ENCODE measurements around the gene PLEKHA5.

DNA sequence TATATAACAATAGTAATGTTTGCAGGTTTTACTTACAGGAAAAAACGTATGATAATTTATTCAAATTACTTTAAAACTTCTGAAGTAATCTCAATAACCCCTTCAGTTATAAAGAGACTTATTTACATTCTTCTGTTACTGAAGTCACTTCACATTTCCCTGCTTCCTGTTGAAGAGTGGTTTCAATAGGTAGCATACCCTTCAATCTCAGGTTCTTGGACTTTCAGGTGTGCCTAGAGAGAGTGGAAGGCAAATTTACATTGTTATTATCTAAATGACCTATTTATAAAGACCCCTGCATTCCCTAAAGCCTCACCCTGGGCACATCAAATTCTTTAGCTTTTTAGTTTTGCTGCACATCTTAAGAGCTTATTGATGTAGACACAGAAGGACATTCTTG, 172.2 kb downstream of the PLEKHA5 start:
- TF ChIP-seq, protein P1, sequence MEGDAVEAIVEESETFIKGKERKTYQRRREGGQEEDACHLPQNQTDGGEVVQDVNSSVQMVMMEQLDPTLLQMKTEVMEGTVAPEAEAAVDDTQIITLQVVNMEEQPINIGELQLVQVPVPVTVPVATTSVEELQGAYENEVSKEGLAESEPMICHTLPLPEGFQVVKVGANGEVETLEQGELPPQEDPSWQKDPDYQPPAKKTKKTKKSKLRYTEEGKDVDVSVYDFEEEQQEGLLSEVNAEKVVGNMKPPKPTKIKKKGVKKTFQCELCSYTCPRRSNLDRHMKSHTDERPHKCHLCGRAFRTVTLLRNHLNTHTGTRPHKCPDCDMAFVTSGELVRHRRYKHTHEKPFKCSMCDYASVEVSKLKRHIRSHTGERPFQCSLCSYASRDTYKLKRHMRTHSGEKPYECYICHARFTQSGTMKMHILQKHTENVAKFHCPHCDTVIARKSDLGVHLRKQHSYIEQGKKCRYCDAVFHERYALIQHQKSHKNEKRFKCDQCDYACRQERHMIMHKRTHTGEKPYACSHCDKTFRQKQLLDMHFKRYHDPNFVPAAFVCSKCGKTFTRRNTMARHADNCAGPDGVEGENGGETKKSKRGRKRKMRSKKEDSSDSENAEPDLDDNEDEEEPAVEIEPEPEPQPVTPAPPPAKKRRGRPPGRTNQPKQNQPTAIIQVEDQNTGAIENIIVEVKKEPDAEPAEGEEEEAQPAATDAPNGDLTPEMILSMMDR (IDR thresholded peaks at IDR 0.05), result no peak
- TF ChIP-seq POLR2A (IDR thresholded peaks at IDR 0.05), result no peak
- TF ChIP-seq POLR2AphosphoS5 (IDR thresholded peaks at IDR 0.05), result no peak
